Measurements from ENCODE around the gene MAPK14. TPM values are rescaled to one million over a fixed set of nuclear protein-coding genes. Genes with fewer than 3 reads are reported as not detected.

MAPK14 gene
- total RNA-seq, 2 donors from 2014 or later, result 43.7 to 48.1 TPM

DNA sequence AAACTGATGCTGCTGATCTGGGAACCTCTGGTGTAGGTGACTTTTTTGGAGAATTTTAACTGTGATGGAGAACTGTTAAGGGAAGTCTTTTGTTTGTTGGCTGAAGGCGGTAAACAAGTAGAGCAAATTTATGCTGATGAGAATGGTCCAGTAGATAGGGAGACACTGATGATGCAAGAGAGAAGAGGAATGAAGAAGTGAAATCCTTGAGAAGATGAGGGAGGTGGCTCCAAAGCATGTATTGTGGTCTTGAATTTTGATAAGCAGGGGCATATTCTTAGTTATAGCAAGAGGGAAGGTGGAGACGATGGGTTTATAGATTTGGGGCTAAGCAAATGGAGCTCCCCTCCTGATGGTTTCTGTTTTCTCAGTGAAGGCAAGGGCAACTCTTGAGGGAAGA is 22.0 kb downstream of the MAPK14 start:
- no peak overlapping the region for H3K4me3 Mint-ChIP-seq

GRCh38 chr6:36050305-36050704 is 22.7 kb downstream of the MAPK14 start:
- DNase-seq (no peak), ATAC-seq (peak; percentile 27)
- Mint-ChIP-seq H3K27ac (no peak overlapping the region), H3K4me1 (peaks cover 7% of the 10 kb centered on the region), H3K27me3 (no peaks in the 10 kb centered on the region), H3K4me3 (no peak overlapping the region), H3K36me3 (ENCODE audit: low read depth) (no peaks in the 10 kb centered on the region)
- no peaks in the 10 kb centered on the region for H3K9me3 ChIP-seq (ENCODE audit: control insufficient read depth, low read length, poor library complexity, severe bottlenecking)

More for the DNA sequence above, 22.0 kb downstream of the MAPK14 start:
- Mint-ChIP-seq H3K27ac (no peak overlapping the region), H3K4me1 (peaks cover 7% of the 10 kb centered on the region), H3K36me3 (ENCODE audit: low read depth) (no peaks in the 10 kb centered on the region), H3K27me3 (no peaks in the 10 kb centered on the region)
- ATAC-seq (no peak), DNase-seq (no peak)
- no peaks in the 10 kb centered on the region for H3K9me3 ChIP-seq (ENCODE audit: control insufficient read depth, low read length, poor library complexity, severe bottlenecking)

- Mint-ChIP-seq H3K4me3 (no peak overlapping the region), H3K36me3 (ENCODE audit: low read depth) (no peaks in the 10 kb centered on the region), H3K4me1 (peaks cover 10% of the 10 kb centered on the region), H3K27ac (no peak overlapping the region), H3K27me3 (no peaks in the 10 kb centered on the region)
- no peak for DNase-seq
- ATAC-seq, result no peak
- H3K9me3 ChIP-seq (ENCODE audit: control insufficient read depth, low read length, poor library complexity, severe bottlenecking), result no peaks in the 10 kb centered on the region
Measured at GRCh38 chr6:36050947-36051710, 23.5 kb downstream of the MAPK14 start.

DNA sequence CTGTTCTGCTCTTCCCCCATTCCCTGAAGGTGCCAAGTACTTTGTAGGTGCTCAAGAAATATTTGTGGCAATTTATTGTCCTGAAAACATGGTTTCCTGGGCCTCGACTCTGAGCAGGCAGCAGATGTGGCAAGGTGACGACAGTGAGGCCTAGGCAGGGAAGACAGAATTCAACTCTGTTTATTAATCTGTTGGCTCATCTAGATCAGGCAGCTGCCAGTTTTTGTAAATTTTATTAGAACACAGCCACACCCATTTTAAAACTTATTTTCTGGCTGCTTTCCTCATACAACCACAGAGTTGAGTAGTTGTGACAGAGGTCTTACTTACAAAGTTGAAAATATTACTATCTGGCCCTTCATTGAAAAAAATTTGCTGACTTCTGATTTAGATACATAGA is 24.5 kb downstream of the MAPK14 start:
- H3K27ac Mint-ChIP-seq, result no peak overlapping the region
- no peak for ATAC-seq
- no peaks in the 10 kb centered on the region for H3K36me3 Mint-ChIP-seq (ENCODE audit: low read depth)
- no peak overlapping the region for H3K4me3 Mint-ChIP-seq
- no peaks in the 10 kb centered on the region for H3K27me3 Mint-ChIP-seq
- peaks cover 8% of the 10 kb centered on the region for H3K4me1 Mint-ChIP-seq
- no peak for DNase-seq
- H3K9me3 ChIP-seq (ENCODE audit: control insufficient read depth, low read length, poor library complexity, severe bottlenecking), result no peaks in the 10 kb centered on the region

GRCh38 chr6:36053878-36054277 is 26.3 kb downstream of the MAPK14 start:
- Mint-ChIP-seq H3K4me3 (no peak overlapping the region), H3K27me3 (no peaks in the 10 kb centered on the region), H3K27ac (no peak overlapping the region), H3K36me3 (ENCODE audit: low read depth) (no peaks in the 10 kb centered on the region), H3K4me1 (peaks cover 8% of the 10 kb centered on the region)
- DNase-seq, result no peak
- no peaks in the 10 kb centered on the region for H3K9me3 ChIP-seq (ENCODE audit: control insufficient read depth, low read length, poor library complexity, severe bottlenecking)
- no peak for ATAC-seq

DNA sequence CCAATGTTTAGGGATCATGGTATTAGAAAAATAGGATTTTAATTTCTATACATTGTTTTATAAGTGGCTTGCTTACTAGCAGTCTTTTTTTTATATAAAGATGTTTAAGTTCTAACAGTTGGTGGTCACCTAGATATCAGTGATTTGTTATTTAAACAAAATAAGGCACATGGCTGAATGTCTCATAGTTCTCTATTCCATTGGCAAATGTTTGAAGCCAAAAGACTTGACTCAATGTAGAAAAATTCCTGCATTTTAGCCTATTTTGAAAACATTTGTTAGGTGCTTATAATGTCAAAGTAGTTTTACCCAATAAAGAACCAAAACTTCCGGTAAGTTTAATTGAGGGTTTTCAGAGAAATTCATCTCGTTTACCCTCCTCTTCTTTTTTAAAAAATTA is 26.8 kb downstream of the MAPK14 start:
- Mint-ChIP-seq H3K36me3 (ENCODE audit: low read depth) (peaks cover 2% of the 10 kb centered on the region), H3K4me3 (no peak overlapping the region), H3K27ac (no peak overlapping the region), H3K4me1 (peaks cover 10% of the 10 kb centered on the region), H3K27me3 (no peaks in the 10 kb centered on the region)
- no peak for ATAC-seq
- DNase-seq, result no peak
- no peaks in the 10 kb centered on the region for H3K9me3 ChIP-seq (ENCODE audit: control insufficient read depth, low read length, poor library complexity, severe bottlenecking)

- H3K27me3 Mint-ChIP-seq, result no peaks in the 10 kb centered on the region
- no peaks in the 10 kb centered on the region for H3K9me3 ChIP-seq (ENCODE audit: control insufficient read depth, low read length, poor library complexity, severe bottlenecking)
- DNase-seq, result no peak
- no peak overlapping the region for H3K4me3 Mint-ChIP-seq
- H3K36me3 Mint-ChIP-seq (ENCODE audit: low read depth), result peaks cover 5% of the 10 kb centered on the region
- H3K27ac Mint-ChIP-seq, result no peak overlapping the region
- H3K4me1 Mint-ChIP-seq, result peaks cover 11% of the 10 kb centered on the region
- no peak for ATAC-seq
Measured at GRCh38 chr6:36054956-36055355, 27.3 kb downstream of the MAPK14 start.

- H3K4me1 Mint-ChIP-seq, result peaks cover 13% of the 10 kb centered on the region
Measured at GRCh38 chr6:36056178-36056577, 28.6 kb downstream of the MAPK14 start.

DNA sequence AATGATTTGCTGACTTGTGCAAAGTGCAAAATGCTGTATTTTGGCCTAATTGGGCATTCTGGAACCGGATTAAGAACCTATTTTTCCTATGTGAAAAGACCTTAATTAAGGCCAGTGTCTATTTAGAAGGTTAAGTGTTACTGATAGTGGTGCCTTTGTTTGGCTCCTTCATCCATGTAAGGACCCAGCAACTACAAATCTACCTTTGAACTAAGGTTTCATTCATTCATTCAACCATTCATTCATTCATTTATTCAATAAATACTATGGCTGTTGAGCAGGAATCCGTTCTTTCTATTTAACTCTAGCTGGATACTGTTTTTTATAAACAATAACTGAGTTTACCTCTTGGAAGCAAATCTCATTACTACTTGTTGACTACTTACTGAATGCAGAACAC is 33.6 kb downstream of the MAPK14 start:
- Mint-ChIP-seq H3K27me3 (no peaks in the 10 kb centered on the region), H3K36me3 (ENCODE audit: low read depth) (peaks cover 10% of the 10 kb centered on the region), H3K27ac (no peak overlapping the region), H3K4me1 (peaks cover 28% of the 10 kb centered on the region), H3K4me3 (no peak overlapping the region)
- ATAC-seq, result no peak
- no peaks in the 10 kb centered on the region for H3K9me3 ChIP-seq (ENCODE audit: control insufficient read depth, low read length, poor library complexity, severe bottlenecking)
- no peak for DNase-seq

More at GRCh38 chr6:36056178-36056577, 28.6 kb downstream of the MAPK14 start:
- H3K27ac Mint-ChIP-seq, result no peak overlapping the region
- DNase-seq, result no peak
- H3K4me3 Mint-ChIP-seq, result no peak overlapping the region
- no peaks in the 10 kb centered on the region for H3K27me3 Mint-ChIP-seq
- H3K36me3 Mint-ChIP-seq (ENCODE audit: low read depth), result peaks cover 5% of the 10 kb centered on the region
- H3K9me3 ChIP-seq (ENCODE audit: control insufficient read depth, low read length, poor library complexity, severe bottlenecking), result no peaks in the 10 kb centered on the region
- ATAC-seq, result no peak

DNA sequence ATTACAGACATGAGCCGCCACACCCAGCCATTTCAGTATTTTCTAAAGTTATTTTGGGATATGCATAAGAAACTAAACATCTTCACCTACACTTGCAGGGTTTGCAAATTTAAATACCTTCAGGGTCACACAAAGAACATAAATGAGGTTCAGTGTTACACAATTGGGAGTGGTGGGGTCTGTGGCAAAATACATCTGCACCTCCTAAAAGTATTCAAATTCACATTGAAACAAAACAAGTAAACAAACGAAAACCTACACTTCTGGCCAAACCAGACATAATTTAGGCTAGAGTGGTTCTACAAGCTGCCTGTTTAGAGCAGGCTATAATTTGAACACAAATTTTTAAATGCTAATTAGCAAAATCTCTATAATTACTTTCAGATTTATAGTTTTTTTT is 34.6 kb downstream of the MAPK14 start:
- Mint-ChIP-seq H3K36me3 (ENCODE audit: low read depth) (peaks cover 15% of the 10 kb centered on the region), H3K27me3 (no peaks in the 10 kb centered on the region), H3K4me3 (no peak overlapping the region), H3K4me1 (peaks cover 32% of the 10 kb centered on the region), H3K27ac (no peak overlapping the region)
- DNase-seq (no peak), ATAC-seq (no peak)
- no peaks in the 10 kb centered on the region for H3K9me3 ChIP-seq (ENCODE audit: control insufficient read depth, low read length, poor library complexity, severe bottlenecking)

DNA sequence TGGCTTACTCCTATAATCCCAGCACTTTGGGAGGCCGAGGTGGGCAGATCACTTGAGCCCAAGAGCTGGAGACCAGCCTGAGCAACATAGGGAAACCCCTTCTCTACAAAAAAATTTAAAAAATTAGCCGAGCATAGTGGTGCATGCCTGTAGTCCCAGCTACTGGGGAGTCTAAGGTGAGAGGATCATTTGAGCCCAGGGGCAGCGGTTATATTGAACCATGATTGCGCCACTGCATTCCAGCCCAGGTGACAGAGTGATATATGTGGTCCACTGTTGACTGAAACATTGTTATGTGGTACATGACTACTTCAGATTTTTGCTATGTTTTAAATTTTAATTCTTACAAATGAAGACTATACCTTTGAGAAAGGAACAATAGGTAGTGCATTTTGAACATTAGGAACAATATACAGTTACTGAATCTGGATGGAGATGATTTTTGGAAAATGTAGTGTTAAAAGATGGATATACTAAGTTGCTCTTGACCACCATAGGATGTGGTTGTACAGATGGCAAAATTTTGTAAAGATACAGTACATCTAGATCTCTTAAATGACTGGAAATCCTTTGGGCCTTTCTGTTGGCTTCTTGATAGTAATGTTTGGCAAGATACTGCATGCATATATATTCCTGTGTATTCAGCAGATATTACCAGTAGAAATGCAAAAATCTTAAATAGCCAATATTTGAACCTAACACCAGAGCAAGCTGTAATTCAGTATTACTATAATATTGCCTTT is 35.9 kb downstream of the MAPK14 start:
- H3K9me3 ChIP-seq (ENCODE audit: control insufficient read depth, low read length, poor library complexity, severe bottlenecking), result no peaks in the 10 kb centered on the region
- ATAC-seq (no peak), DNase-seq (no peak)
- Mint-ChIP-seq H3K36me3 (ENCODE audit: low read depth) (peaks cover 15% of the 10 kb centered on the region), H3K27me3 (no peaks in the 10 kb centered on the region), H3K4me1 (peaks cover 36% of the 10 kb centered on the region), H3K27ac (no peak overlapping the region), H3K4me3 (no peak overlapping the region)

GRCh38 chr6:36064770-36065396 is 37.3 kb downstream of the MAPK14 start:
- H3K4me1 Mint-ChIP-seq, result peaks cover 38% of the 10 kb centered on the region
- H3K27ac Mint-ChIP-seq, result peak overlapping the region; percentile 57
- no peaks in the 10 kb centered on the region for H3K27me3 Mint-ChIP-seq
- peak overlapping the region; percentile 31 for H3K4me3 Mint-ChIP-seq
- no peaks in the 10 kb centered on the region for H3K9me3 ChIP-seq (ENCODE audit: control insufficient read depth, low read length, poor library complexity, severe bottlenecking)
- peaks cover 11% of the 10 kb centered on the region for H3K36me3 Mint-ChIP-seq (ENCODE audit: low read depth)
- ATAC-seq (no peak), DNase-seq (no peak)

DNA sequence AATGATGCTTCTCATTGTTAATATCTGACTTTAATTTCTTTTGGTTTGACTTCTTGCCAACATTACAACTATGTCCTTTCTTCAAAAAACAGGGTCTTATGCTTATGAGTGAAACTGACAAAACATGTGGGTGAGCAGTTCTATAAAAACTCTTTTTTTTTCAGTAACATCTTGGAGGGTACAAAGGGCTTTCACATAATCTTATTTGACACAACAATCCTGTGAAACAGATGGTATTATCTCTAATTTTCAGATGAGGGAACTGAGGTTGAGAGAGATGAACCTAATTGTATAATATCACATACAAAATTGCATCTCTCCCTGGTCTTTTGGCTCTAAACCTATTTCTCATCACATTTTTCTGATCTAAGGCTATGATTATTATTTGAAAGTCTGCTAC is 38.3 kb downstream of the MAPK14 start:
- no peak for ATAC-seq
- H3K9me3 ChIP-seq (ENCODE audit: control insufficient read depth, low read length, poor library complexity, severe bottlenecking), result no peaks in the 10 kb centered on the region
- peak overlapping the region; percentile 10 for H3K27ac Mint-ChIP-seq
- H3K27me3 Mint-ChIP-seq, result no peaks in the 10 kb centered on the region
- peaks cover 41% of the 10 kb centered on the region for H3K4me1 Mint-ChIP-seq
- peaks cover 11% of the 10 kb centered on the region for H3K36me3 Mint-ChIP-seq (ENCODE audit: low read depth)
- no peak for DNase-seq
- no peak overlapping the region for H3K4me3 Mint-ChIP-seq

All from T-helper 17 cell (primary cell).